Retinal pigment epithelial cell (primary cell): ENCODE measurements around the gene ITGA7.

ENCODE experiments used
- DNase-seq: peaks from one replicate; pipeline ENCODE4 v3.0.0-alpha.2; 2010; ENCODE audit warnings: low read depth
- H3K4me3 ChIP-seq: 2 replicates; pipeline ENCODE4 v1.5.1; 2011; ENCODE audit warnings: mild to moderate bottlenecking, low read length, control low read depth, moderate library complexity
- CTCF ChIP-seq: conservative IDR thresholded peaks from 2 replicates; pipeline ENCODE4 v1.5.1; 2011; ENCODE audit warnings: low read depth, low read length, control low read depth, inconsistent platforms

The ITGA7 gene

GRCh38 chr12:55744340-55745030 lies 36.8 kb upstream of the ITGA7 start:
- H3K4me3 ChIP-seq = peak overlapping the region; percentile 69
- no peak for DNase-seq
- TF ChIP-seq CTCF = no peak

- no peak for DNase-seq
- peak; percentile 12 for TF ChIP-seq CTCF
- peak overlapping the region; percentile 69 for H3K4me3 ChIP-seq
These were observed 36.0 kb upstream of the ITGA7 start for GRCh38 chr12:55743406-55744339.

DNA sequence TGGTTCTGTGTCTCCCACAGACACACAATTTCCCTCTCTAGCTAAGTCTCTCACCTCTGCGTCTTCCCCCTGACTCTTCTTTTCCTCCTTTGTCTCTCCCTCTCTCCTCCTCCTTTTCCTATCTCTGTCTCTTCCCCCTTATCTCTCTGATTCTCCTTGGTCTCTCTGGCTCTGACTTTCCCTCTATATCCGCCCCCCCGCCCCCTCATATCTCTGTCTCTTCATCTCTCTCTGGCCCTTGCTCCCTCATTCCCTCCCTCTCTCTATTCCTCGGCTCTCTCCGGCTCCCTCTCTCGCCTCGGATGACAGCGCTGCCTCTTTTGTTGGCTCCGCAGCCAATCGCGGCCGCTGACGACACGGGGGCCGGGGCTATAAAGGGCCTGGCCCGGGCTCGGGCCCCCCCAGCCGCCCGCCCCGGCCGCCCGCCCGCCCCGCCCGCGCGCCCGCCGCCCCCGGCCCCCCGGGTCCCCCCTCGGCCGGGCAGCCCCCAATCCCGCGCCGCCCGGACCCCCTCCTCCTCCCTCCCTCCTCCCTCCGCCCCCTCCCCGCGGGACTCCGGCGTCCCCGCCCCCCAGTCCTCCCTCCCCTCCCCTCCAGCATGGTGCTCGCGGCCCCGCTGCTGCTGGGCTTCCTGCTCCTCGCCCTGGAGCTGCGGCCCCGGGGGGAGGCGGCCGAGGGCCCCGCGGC lies 35.2 kb upstream of the ITGA7 start, which contains the start of gene GDF11:
Gene GDF11, plus strand, starts transcription at position 404 of the 687 bp plus-strand sequence. Its CDS starts 195 bp downstream, at position 599.
- no peak for TF ChIP-seq CTCF
- DNase-seq = no peak
- peak within 1 kb of the TSS; percentile 69 for H3K4me3 ChIP-seq

DNA sequence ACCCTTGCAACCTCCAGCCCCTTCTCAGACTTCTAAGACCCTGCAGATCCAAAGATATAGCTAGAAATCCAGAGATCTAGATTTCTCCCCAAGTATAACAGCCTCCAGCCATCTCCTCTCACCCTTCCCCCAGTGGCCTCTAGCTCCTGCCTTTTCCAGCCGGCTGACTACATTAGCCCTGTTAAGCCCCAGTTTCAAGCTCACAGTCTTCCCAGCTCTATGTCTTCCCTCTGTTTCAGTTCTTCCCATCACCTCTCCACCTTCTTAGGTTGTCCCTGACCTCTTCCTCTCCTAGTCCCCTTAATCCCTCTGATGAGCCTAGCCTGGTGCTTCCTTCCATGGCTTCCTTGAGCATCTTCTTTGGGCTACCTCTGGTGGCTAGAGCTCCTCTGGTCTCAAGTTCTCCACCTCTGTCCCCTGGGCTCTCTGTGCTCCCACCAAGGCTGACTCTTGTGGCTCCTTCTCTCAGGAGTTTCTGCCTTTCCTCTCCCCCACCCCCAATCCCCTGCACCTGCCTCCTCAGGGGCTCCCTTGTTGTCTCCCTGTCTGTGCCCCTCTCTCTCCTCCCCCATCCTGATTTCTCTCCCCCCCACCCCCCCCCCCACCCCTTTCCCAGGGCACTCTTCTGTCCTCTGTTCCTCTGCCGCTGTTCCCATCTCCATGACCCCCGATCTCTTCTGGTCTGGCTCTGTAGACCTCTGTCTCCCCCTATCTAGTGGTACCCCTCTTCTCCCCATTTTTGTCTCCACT lies 34.4 kb upstream of the ITGA7 start:
- H3K4me3 ChIP-seq = peak overlapping the region; percentile 39
- DNase-seq = no peak
- TF ChIP-seq CTCF = no peak

GRCh38 chr12:55739025-55739378 lies 31.3 kb upstream of the ITGA7 start:
- TF ChIP-seq CTCF = no peak
- peak overlapping the region; percentile 85 for H3K4me3 ChIP-seq
- no peak for DNase-seq
